HT-29 (cell line): ENCODE measurements around the gene VARS2. TPM values are rescaled to one million over a fixed set of nuclear protein-coding genes. Genes with fewer than 3 reads are reported as not detected.
"Not testable (repeated sequence)": the region's sequence is repeated elsewhere in the genome, so short reads cannot be mapped to it uniquely, and the experiment has no call there.

ENCODE experiments used
- DNase-seq: peaks from one replicate; pipeline ENCODE4 v3.0.0-alpha.2; 2015; ENCODE audit warnings: low spot score
- total RNA-seq: library from RNA; depleted of rRNA; stranded (reverse); fragments of >200 nt; shearing (Covaris generic); gene quantifications from 2 replicates; pipeline ENCODE4 v1.2.3, GENCODE V29; 2014

Gene VARS2
- total RNA-seq, 1 experiment from 2014 or later, result 23.2 TPM

DNA sequence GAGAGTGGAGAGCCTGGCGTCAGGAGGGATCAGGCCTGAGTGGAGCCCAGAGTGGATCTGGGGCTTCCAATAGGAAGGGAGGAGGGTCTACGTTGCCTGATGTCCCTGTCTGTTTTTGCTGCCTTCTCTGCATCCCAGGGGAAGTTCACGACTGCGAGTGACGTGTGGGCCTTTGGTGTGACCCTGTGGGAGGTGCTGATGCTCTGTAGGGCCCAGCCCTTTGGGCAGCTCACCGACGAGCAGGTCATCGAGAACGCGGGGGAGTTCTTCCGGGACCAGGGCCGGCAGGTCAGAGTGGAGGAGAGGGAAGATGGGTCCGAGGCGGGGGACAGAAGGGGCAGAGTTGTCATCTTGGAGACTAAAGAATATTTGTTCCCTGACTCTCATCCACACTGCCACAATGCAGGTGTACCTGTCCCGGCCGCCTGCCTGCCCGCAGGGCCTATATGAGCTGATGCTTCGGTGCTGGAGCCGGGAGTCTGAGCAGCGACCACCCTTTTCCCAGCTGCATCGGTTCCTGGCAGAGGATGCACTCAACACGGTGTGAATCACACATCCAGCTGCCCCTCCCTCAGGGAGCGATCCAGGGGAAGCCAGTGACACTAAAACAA lies 15.2 kb upstream of the VARS2 start:
- DNase-seq, result no peak

DNA sequence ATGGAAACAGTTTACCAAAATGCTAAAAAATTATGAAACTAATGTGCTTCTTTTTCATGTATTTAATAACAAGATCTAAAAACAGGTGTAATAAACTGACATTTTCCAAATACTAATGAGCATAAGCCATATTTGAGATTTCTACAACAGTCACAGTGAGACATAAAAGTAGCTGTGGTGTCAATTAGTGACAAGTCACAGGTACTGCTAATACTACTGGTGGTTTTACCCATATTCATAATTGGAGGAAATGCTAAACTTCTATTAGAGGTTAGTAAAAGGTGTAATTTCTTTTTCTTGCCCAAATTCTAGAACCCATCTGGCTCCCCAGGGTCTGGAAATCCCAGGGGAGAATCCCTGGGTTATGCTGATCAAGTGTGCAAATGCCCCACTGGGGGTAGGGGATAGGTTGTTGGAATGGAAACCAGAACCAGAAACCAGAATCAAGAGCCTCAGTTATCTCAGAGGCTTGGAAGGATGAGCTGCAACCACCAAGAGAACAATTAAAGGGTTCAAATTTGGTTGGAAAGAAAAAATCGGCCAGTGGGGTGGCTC lies 13.1 kb upstream of the VARS2 start:
- no peak for DNase-seq

- DNase-seq, result no peak
These were observed 12.6 kb upstream of the VARS2 start for GRCh38 chr6:30901436-30901835.

- not testable (repeated sequence) for DNase-seq
These were observed 11.8 kb upstream of the VARS2 start for GRCh38 chr6:30902196-30902595.

GRCh38 chr6:30902709-30903108 lies 11.3 kb upstream of the VARS2 start:
- DNase-seq, result no peak

- no peak for DNase-seq
These were observed 10.8 kb upstream of the VARS2 start for GRCh38 chr6:30903236-30903635.

DNA sequence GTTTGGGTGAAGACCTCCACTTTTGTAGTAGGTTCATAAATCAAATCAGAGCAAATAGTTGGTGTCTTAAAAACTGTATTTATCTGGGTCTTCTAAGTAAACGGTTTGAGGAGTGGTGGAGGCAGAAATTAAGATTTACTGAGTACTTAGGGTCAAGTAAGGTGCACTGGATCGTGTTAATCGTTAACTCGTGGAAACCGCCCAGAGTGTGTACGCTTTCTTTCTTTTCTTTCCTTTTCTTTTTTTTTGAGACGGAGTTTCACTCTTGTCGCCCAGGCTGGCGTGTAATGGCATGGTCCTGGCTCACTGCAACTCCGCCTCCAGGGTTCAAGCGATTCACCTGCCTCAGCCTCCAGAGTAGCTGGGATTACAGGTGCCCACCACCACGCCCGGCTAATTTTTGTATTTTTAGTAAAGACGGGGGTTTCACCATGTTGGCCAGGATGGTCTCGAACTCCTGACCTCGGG lies 6.7 kb upstream of the VARS2 start:
- not testable (repeated sequence) for DNase-seq

DNA sequence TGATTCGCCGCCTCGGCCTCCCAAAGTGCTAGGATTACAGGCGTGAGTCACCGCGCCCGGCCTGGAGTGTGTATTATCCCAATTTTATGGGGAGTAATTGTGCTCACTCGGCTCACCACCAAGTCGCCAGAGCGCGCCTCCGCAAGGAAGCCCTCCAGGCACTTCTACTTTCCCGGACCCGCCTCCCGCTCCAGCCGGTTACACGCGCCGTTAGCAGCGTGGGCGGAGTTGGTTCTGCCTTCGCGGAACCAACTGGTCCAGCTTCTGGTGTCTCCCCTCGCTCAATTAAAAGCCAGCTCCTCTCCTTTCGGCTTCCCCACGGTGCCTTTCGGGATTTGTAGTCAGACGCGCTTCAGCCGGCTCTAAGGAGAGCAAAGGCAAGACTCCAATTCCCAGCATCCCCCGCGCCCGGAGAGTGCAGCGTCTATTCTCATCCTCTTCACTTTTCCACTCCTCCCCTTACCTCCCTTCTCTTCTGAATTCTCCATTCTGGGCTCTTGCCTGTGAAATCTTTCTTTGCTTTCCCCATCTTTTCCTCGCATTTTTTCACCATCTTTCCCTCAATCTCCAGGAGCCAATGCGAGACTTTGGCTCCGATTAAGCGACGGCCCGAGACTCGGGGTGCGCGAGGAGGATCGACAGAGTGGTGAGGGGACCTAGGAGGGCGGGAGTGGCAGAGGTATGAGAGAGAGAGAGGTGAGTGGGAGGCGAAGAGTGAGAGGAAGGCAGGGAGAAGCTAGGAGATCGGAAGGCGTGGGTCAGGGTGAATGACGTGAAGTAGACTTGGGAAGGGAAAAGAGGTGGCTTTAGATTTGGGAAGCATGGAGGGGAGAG lies 6.1 kb upstream of the VARS2 start, which contains the start of gene GTF2H4:
GTF2H4 (plus strand) TSS at position 450 of the 834 bp plus-strand sequence.
- DNase-seq, result peak; percentile 99

DNA sequence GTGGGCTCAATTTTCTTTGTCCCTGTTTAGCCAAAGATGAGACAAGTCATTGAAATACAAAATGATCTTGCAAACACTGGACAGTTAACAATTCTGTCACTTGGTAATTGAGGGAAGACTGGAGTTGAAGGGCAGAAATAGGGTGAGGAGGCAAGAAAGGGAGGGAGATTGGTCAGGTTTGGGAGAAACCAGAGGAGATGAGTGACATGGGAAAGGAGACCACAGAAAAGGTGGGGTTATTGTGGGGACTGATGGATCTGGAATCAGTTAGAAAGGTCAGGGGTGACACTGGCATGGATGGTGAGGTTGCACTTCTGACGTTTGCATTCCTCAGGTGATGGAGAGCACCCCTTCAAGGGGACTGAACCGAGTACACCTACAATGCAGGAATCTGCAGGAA lies 5.3 kb upstream of the VARS2 start:
- DNase-seq, result no peak

- DNase-seq, result not testable (repeated sequence)
These were observed 3.6 kb upstream of the VARS2 start for GRCh38 chr6:30910473-30910872.

GRCh38 chr6:30912746-30913520 lies 1.1 kb upstream of the VARS2 start:
- no peak for DNase-seq

- no peak for DNase-seq
These were observed 340 bp upstream of the VARS2 start for GRCh38 chr6:30913721-30914075.

- DNase-seq, result no peak
These were observed 984 bp downstream of the VARS2 start for GRCh38 chr6:30914854-30915590.

DNA sequence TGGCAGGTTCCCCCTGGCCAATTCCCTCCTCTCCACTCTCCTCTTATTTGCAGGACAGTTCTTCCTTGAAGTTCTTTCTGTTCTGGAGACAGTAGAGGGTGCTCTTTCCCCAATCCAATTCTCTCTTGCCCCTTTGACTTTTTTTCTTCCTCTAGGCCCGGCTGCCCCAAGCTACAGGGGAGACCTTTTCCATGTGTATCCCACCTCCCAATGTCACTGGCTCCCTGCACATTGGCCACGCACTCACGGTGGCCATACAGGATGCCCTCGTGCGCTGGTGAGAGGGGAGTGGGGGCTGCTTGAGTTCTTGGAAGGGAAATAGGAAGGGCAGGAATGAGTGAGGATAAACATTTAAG lies 1.5 kb downstream of the VARS2 start:
- DNase-seq, result peak; percentile 75

- DNase-seq, result no peak
These were observed 3.0 kb downstream of the VARS2 start for GRCh38 chr6:30917041-30917440.

- DNase-seq, result no peak
These were observed 3.4 kb downstream of the VARS2 start for GRCh38 chr6:30917487-30917886.

GRCh38 chr6:30918670-30919069 lies 4.6 kb downstream of the VARS2 start:
- no peak for DNase-seq

- DNase-seq, result no peak
These were observed 8.4 kb downstream of the VARS2 start for GRCh38 chr6:30922447-30922852.

GRCh38 chr6:30924040-30924627 lies 10.1 kb downstream of the VARS2 start:
- DNase-seq, result not testable (repeated sequence)

DNA sequence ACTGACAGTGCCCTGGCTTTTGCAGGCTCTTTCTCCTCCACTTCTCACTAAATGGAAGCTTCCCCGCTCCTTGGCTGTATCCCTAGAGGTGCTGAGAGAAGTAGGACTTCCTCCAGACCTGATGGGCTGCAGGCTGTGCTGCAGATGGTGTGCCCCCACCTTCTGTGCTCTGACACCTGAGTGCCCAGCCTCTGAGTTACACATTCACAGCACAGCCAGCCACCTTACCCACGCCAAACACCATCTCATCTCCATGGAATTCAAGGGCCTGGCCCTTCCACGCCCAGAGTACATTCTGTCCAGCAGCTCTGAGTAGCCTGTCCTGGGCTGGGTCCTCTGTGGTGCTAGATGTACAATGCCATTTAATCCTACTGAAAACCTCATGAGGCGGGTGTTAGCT lies 12.6 kb downstream of the VARS2 start:
- DNase-seq, result no peak

GRCh38 chr6:30927080-30927479 lies 13.0 kb downstream of the VARS2 start:
- DNase-seq, result not testable (repeated sequence)
